ENCODE measurements around the gene RASGRP4.
"Not testable (repeated sequence)": the region's sequence is repeated elsewhere in the genome, so short reads cannot be mapped to it uniquely, and the experiment has no call there.

Gene RASGRP4

GRCh38 chr19:38417146-38417543 lies 8.9 kb downstream of the RASGRP4 start:
- no peak for DNase-seq (ENCODE audit: low read depth)

DNA sequence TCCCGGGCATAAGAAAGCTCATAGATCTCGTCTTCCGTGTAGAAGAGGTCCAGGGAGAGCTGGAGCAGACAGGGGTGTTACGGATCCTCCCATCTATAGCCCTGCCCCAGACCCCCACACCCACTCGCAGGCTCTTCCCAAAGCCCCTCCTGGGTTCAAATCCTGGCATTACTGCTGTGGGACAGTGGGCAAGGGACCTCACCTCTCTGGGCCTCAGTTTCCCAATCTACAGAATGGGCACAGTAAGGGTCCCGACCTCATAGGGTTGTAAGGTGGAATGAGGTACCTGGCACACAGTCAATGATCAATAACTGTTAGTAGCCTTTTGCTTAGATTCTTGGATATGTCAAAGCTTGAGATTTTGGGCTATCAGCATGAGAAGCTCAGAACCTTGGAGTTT lies 12.6 kb downstream of the RASGRP4 start:
- no peak for DNase-seq (ENCODE audit: low read depth)

DNA sequence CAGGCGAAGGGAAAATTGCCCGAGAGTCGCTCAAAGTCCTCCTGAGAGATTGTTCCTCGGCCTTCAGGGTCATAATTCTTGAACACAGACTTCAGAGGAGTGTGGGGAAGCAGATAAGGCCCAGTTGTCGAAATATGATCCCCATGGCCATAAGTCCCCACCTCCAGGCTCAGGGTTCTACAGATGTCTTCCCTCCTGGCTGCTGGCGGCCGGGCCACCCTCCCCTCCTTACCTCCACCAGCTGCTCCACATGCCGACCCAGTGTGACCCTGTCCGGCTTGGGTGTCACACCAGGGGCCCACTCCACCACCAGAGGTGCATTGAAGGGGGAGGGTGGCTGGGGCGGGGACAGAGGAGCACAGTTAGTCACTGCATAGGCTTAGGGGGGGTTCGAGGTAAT lies 13.1 kb downstream of the RASGRP4 start:
- DNase-seq (ENCODE audit: low read depth), result no peak

DNA sequence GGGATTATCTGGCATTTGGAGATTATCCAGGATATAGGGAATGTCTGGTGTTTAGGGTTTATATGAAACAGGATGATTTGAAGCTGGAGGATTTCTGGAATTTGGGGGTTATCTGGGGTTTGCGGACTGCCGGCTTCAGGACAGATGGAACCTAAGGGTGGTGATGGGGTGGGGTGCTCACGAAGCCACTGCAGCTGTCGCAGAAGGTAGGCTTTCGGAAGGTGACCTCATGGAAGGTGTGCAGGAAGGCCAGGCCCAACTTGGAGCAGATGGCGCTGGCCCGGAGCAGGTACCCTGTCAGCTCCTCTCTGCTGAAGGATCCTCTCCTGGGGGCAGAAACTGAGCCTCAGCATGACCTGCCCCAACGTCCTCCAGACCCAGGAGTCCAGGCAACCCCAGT lies 13.5 kb downstream of the RASGRP4 start:
- DNase-seq (ENCODE audit: low read depth), result no peak

DNA sequence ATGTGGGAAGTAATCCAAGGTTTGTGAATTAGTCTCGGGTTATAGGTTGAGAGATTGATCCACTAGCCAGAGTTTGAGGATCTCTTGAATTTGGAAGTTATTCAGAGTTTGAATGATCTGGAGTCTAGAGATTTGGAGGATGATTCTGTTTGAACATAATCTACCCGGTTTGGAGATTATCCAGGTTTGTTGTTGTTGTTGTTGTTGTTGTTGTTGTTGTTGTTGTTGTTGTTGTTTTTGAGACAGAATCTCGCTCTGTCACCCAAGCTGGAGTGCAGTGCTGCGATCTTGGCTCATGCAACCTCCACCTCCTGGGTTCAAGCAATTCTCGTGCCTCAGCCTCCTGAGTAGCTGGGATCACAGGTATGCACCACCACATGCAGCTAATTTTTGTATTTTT lies 14.1 kb downstream of the RASGRP4 start:
- not testable (repeated sequence) for DNase-seq (ENCODE audit: low read depth)

DNA sequence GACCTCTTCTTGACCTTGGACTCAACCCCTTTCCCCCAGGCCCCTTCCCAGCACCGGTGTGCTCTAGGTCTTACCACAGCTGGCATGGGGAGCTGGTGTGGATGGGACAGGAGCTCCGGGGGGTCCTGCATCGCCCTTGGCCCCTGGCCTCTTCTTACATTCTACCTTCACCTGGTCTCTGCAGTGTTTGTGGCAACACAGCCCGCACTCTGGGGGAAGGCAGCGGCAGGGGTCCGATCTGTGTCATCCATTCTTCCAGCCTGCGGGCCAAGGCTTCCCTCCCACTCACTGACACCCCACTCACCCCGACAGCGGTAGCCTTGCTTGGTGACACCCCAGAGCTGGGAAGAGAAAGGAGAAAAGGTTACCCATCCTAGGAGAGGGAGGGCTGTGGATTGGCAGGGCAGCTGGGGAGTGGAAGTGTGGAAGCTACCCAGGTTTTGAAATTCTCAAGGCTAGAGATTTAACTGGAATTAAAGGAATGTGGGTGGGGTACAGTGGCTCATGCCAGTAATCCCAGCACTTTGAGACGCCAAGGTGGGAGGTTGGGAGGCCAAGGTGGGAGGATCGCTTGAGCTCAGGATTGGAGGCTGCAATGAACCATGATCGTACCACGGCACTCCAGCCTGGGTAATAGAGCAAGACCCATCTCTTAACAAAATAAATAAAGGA lies 14.8 kb downstream of the RASGRP4 start:
- DNase-seq (ENCODE audit: low read depth), result no peak

- not testable (repeated sequence) for DNase-seq (ENCODE audit: low read depth)
These were observed 15.6 kb downstream of the RASGRP4 start for GRCh38 chr19:38410407-38410806.

GRCh38 chr19:38409631-38410133 lies 16.3 kb downstream of the RASGRP4 start:
- no peak for DNase-seq (ENCODE audit: low read depth)

GRCh38 chr19:38405276-38405675 lies 20.7 kb downstream of the RASGRP4 start:
- no peak for DNase-seq (ENCODE audit: low read depth)

- DNase-seq (ENCODE audit: low read depth), result no peak
These were observed 21.2 kb downstream of the RASGRP4 start for GRCh38 chr19:38404858-38405257.

- DNase-seq (ENCODE audit: low read depth), result peak; percentile 96
These were observed 22.9 kb downstream of the RASGRP4 start, which contains the start of gene FAM98C for GRCh38 chr19:38402967-38403674. Gene FAM98C, plus strand, starts transcription at chr19:38403093. Its CDS starts 61 bp downstream, at chr19:38403154.

DNA sequence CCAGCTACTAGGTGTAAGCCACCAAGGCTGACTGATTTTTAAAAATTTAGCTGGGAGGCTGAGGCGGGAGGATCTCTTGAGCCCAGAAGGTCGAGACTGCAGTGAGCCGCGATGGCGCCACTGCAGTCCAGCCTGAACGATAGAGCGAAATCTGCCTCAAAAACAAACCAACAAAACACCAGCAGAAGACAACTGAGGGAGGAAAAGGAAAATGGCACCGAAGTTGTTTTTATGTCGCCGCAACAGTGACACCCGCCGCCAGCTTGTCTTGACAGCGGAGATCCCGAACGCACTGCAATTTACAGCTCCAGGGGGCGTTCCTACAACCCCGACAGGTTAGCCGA lies 23.4 kb downstream of the RASGRP4 start:
- no peak for DNase-seq (ENCODE audit: low read depth)

DNA sequence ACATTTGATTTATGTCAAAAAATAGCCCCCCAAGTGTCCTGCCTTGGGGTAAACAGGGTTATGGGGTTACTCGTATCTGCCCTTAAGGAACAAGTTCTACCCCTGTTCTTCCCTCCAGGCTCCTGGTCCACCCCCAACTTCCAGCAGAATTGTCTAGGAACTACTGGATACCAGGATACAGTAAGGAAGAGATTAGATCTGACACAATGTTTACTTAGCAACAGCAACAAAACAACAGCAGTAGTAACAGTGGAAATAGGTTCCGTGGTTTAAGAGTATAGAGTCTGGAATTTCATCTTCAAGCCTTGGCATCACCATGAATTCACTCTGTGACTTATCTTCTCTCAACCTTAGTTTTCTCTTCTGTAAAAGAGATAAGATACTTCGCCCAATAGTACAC lies 24.9 kb downstream of the RASGRP4 start:
- no peak for DNase-seq (ENCODE audit: low read depth)

- no peak for DNase-seq (ENCODE audit: low read depth)
These were observed 25.7 kb downstream of the RASGRP4 start for GRCh38 chr19:38400361-38400760.

DNA sequence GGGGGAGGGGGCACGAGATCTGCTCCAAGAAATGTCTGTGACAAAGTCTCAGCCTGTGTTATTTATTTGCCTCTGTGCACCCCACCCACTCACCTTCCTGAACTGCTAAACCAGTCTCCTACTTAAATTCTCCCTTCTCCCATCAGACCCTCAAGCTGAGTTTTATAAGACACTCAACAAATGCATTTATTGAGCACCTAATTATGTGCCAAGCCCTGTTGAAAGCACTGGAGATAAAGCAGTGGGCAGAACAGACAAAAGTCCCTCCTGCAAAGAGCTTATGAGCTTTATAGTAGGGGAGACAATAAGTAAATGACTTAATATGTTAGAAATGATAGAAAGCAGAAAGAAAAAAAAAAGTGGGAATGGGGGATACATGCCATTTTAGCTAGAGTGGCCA lies 26.5 kb downstream of the RASGRP4 start:
- no peak for DNase-seq (ENCODE audit: low read depth)

GRCh38 chr19:38399081-38399480 lies 26.9 kb downstream of the RASGRP4 start:
- DNase-seq (ENCODE audit: low read depth), result no peak

DNA sequence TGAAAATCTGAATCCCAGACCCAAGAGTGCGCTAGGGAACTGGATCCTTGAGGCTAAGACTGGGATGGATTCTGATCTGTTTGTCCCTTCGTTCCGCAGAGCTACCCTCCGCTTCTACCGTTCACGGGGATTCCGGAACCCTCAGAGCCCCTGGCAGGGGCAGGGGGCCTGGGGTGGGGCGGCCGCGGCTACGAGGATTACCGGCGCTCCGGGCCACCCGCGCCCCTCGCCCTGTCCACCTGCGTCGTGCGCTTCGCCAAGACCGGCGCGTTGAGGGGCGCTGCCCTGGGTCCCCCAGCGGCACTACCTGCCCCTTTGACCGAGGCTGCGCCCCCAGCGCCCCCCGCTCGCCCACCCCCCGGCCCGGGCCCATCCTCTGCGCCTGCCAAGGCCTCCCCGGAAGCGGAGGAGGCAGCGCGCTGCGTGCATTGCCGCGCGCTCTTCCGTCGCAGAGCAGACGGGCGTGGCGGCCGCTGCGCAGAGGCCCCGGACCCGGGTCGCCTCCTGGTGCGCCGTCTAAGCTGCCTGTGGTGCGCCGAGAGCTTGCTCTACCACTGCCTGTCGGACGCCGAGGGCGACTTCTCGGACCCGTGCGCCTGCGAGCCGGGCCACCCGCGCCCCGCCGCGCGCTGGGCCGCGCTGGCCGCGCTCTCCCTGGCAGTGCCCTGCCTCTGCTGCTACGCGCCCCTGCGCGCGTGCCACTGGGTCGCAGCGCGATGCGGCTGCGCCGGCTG lies 30.5 kb downstream of the RASGRP4 start:
- peak; percentile 31 for DNase-seq (ENCODE audit: low read depth)

DNA sequence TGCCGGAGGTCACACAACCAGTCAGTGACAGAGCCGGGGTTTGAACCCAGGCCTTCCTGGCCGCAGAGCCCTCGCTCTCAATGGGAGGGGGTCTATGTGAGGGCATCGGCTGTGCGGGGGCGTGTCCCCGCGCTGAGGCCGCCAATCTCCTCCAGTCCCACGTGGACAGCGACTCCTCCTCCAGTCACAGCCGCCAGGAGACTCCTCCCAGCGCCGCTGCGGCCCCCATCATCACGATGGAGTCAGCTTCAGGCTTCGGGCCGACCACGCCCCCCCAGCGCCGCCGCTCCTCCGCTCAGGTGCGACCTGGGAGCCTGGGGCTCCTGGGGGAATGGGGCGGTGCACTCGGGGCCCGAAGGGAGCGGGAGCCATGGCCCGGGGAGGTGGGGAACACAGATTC lies 31.5 kb downstream of the RASGRP4 start:
- peak; percentile 51 for DNase-seq (ENCODE audit: low read depth)

DNA sequence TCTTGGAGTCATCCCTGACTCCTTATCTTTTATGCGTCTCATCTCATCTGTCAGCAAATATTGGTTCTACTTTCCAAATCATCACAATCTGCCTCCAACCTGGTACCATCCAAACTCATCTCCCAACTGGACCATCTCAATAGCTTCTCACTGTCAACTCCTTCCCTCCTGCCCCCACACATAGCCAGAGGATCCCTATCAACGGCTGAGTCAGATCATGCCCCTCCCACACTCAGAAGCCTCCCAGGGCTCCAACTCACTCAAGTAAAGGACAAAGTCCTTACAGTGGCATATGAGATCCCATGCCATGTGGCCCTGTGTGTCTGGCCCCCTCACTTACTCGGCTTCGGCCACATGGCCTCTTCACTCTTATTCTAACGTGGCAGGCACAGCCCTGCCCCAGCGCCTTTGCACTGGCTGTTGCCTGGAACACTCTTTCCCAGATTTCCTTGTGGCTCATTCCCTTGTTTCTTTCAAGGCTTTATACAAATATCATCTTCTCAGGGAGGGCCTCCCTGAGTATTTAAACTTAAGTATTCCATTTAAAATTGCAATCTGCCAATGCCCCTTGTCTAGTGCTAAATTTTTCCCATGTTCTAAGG lies 33.2 kb downstream of the RASGRP4 start:
- DNase-seq (ENCODE audit: low read depth), result no peak

DNA sequence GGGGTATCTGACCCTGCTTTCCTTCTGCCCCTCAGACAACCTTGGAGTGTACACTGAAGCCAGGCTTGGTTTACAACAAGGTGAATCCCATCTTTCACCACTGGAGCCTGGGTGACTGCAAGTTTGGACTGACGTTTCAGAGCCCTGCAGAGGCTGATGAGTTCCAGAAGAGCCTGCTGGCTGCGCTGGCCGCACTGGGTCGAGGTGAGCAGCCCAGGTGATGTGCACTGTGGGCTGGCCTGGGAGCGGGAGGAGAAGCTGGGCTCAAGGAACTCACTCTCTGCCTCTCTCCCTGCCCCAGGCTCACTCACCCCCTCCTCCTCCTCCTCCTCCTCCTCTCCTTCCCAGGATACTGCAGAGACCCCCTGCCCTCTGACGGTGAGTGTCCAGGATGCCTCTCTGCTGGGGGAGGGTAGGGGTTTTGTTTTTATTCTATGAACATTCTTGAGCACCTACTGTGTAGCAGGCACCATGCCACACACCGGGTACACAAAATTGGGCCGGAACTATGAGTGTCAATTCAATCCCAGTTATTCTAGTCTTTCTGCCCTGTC lies 34.0 kb downstream of the RASGRP4 start:
- no peak for DNase-seq (ENCODE audit: low read depth)

DNA sequence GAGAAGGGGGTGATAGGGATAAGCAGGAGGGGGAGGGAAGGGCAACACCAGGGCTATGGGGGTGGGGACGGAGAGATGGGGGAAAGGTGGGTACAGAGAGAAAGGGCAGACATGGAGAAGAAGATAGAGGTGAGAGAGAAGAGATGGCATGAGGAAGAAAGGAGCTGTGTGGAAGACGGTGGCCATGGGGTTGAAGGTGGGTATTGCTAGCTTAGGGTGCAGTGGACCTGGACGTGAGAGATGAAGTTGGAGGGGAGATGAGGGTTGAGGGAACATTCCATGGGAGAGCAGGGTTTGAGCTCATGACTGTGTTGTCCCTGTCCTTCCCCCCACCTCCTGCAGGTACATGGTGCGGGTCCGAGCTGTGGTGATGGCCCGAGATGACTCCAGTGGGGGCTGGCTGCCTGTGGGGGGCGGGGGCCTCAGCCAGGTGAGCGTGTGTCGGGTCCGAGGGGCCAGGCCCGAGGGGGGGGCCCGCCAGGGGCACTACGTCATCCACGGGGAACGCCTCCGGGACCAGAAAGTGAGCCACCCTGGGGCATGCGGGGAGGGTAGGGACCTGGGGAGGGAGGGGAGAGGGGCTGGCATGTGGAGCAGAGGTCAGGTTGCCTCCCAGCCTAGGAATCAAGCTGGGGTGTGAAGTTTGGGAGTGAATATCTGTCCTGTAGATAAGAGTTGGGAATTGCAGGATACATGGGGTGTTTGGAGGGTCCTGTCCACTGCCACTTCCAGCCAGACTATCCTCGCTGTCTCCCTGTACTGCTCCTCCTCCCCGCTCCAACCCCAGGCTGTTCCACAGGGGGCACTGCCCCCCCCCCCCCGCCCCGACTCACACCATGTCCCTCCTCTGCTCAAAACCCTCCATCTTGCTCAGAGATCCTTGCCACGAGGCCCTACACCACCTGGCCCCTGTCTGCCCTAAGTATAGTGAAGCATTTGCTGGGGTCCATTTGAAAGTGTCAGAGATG lies 35.8 kb downstream of the RASGRP4 start:
- no peak for DNase-seq (ENCODE audit: low read depth)

All from stimulated activated CD4-positive, alpha-beta T cell treated with anti-CD3 and anti-CD28 coated beads, Interleukin-2, amount 100 ng/mL, for 4 hours (primary cell).